Epithelial cell of proximal tubule (primary cell): ENCODE measurements around the gene MEGF11. TPM values are rescaled to one million over a fixed set of nuclear protein-coding genes. Genes with fewer than 3 reads are reported as not detected.

ENCODE experiments used
- DNase-seq: peaks from one replicate; pipeline ENCODE4 v3.0.0-alpha.2; 2011; ENCODE audit warnings: low read depth
- H3K4me3 ChIP-seq: 2 replicates; pipeline ENCODE4 v1.5.1; 2011; ENCODE audit warnings: low read depth, mild to moderate bottlenecking, low read length
- total RNA-seq: library from RNA; depleted of rRNA; stranded (reverse); fragments of >200 nt; gene quantifications from 2 replicates; pipeline ENCODE4 v1.2.3, GENCODE V29; 2015
- TF ChIP-seq, protein P1 (sequence below): conservative IDR thresholded peaks from 2 replicates; pipeline ENCODE4 v1.5.1; 2012; ENCODE audit warnings: low read depth, mild to moderate bottlenecking, low read length

The MEGF11 gene
- total RNA-seq, 1 donor from 2014 or later, result 3.7 TPM

DNA sequence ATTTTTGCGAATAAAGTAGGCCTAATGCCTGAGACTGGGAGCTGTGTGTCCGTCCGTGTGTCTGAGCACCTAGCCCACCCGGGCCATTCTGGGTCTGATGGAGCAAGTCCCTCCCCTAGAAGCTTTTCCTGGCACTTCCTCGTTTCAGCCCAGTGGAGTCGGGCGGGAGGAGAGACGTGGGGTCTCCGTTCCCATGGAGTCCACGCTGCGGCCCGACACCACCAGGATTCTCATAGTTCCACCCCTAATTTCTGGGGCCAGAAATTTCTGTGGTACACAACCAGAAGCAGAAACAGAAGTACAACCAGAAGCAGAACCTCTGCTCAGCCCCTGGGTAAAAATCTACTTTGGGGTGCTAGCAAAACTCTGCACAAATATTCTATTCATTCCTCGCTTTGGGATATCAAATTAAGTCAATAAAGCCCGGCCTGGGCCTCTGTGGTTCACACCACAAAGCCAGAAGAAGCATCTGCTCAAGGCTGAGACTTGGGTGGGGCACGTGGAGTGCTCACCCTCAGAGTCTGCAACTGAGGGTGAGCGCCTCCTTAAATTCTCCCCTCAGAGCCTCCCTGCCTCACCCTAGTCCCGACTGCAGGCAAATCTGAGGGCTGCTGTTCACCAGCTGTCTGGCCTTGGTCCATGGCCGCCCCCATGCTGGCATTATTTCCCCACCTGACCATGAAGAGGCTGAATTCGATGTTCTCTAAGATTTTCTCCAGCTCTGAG is 1.6 kb upstream of the MEGF11 start:
- H3K4me3 ChIP-seq, result no peak overlapping the region
- TF ChIP-seq, protein P1, sequence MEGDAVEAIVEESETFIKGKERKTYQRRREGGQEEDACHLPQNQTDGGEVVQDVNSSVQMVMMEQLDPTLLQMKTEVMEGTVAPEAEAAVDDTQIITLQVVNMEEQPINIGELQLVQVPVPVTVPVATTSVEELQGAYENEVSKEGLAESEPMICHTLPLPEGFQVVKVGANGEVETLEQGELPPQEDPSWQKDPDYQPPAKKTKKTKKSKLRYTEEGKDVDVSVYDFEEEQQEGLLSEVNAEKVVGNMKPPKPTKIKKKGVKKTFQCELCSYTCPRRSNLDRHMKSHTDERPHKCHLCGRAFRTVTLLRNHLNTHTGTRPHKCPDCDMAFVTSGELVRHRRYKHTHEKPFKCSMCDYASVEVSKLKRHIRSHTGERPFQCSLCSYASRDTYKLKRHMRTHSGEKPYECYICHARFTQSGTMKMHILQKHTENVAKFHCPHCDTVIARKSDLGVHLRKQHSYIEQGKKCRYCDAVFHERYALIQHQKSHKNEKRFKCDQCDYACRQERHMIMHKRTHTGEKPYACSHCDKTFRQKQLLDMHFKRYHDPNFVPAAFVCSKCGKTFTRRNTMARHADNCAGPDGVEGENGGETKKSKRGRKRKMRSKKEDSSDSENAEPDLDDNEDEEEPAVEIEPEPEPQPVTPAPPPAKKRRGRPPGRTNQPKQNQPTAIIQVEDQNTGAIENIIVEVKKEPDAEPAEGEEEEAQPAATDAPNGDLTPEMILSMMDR, result no peak
- no peak for DNase-seq

DNA sequence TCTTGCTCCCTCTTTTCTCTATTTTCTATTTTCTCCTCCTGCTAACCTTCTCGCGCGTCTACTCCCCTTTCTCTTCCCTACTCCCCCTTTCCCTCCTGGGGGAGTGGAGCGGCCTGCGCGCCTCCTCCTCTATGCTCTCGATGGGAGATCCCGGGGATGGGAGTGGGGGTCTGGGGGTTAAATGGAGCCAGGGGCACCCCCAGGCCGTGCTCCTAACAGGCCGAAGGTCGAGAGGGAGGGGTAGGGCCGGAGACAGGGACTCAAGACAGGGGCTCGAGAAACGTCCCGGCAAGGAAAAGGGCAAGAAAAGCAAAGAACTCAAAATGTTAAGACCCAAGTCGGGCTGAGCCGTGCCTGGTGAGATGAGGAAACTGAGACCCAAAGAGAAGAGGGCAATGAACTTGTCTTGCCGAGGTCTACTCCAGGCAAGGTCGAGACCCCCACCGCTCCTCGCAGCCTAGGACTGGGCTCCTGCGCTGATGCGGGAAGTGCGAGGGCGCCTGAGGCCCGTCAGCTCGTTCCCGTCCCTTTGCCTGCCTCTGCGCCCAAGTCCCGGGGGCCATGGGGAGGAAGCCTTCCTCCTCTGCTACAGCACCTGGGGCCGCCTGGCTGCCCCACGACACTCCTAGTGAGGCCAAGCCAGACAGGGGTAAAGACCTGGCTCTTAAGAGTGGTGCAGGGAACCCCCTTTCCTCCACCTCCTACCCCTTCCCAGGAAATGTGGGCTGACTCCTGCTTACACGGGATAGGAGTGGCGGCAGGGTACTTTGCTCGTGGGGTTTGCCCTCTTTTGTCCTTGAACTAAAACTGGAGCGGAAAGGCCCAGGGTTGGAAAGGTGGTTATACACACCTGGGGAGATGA is 770 bp upstream of the MEGF11 start:
- DNase-seq, result no peak
- TF ChIP-seq, protein P1, result no peak
- H3K4me3 ChIP-seq, result peak overlapping the region; percentile 63

DNA sequence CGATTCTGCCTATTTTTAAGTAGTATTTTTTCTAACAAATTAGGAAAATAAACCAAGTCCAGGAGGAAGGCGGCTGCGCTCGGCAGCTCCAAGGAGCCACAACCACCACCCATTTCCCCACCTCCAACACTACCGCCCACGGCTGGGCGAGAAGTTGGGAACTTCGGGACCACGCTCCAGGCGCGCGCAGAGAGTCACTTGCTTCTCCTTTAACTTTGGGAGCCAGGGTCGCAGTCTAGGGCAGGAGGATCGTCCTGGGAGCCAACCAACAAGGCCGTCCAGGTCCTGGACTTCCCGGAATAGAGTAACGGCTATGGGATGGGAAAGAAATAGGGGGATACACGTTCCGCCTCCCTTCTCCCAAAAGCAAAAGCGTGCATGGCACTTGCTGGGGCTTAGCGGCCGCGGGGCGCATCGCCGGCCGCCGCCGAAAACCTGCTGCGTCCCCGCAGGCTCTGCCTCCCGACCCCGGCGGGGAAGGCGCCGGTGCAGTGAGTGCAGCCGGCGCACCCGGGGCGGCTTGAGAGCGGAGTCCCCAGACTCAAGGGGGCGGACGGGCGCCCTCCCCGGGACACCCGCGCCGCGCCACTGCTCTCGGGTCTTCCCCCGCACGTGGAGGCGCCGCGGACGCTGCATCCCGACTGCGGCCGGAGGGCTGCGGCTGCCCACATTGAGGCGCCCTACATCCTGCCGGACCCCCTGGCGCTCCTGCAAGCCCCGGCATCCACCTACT is 699 bp downstream of the MEGF11 start:
- peak overlapping the region; percentile 63 for H3K4me3 ChIP-seq
- TF ChIP-seq, protein P1, result no peak
- DNase-seq, result no peak

DNA sequence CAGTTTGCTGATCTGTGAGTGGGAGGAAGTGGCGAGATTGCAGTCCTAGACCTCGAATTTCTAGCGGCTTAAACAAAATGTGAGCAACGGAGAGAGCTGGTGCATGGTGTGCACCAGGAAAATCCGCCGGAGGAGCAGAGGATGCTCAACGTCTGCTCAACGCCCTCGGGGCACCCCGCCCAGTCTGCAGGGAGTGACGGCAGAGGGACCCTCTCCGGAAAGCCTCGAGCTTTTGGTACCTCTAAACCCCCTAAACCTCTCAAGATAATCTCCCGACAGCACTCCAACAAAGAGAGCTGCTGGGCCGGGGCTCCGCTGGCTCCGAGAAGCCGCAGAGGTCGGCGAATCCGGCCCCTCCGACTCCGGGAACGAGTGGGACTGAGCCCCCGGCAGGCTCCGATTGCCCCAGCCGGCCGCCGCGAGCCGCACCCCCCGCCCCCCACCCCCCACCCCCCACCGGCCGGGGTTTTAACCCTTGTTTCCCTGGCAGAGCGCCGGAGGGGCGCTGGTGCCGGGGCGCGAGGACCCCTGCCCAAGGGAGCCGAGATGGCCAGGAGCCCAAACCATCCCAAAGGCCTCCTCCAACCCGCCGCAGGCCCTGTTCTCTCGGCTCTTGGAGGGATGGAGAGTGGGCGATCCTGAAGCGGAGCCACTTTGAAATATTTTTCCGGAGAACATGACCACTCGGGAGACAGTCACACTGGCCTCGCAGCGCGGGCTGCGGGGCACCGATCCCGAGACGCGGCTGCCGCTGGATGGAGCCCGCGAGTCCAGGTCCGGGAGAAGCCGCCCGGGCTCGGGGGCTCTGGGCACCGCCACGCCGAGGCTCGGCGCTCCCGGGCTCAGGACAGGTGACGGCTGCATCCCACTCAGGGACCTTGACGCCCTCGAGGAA is 1.5 kb downstream of the MEGF11 start:
- DNase-seq, result no peak
- TF ChIP-seq, protein P1, result peak; percentile 74
- H3K4me3 ChIP-seq, result peak overlapping the region; percentile 63

DNA sequence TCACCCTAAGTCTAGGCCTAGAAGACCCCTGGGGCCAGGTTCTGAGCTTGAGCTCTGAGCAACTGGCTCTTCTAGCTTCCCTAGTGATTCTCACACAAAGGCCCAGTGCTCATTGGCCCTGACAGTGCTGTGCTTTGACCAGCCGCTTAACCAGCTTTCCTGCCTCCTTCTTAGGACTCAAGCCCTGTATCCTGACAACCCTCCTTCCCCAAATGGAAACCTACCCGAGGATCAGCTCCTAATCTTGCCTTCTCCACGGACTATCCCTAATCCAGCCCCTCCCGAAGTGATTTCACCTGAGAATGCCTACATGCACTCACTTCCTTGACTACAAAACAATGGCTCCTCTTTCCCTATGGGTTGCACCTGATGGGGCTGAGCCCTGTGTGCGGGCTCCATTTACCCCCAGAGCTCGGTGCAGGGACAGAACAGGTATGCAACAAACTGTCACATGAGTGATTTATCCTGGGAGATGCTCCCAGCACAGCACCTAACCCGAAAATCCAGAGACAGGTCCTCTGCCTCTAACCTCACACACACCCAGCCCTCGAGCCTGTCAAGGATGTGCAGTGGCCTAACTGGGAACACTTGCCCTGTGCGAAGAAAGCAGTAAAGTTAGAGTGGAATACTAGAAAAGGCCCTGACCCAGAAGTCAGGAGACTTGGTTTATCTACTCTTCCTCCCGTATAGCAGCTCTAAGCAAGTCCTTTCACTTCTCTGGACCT is 2.3 kb downstream of the MEGF11 start:
- TF ChIP-seq, protein P1, result no peak
- H3K4me3 ChIP-seq, result no peak overlapping the region
- no peak for DNase-seq
